Cortex of kidney (tissue), 1 donor: ENCODE data around the gene ADAMTS14.

Experiments
- DNase-seq: peaks from one replicate; lab custom pipeline; 2025; lab: John Stamatoyannopoulos, UW

ADAMTS14 gene

GRCh38 chr10:70773965-70774809 lies 101.9 kb downstream of the ADAMTS14 start:
- no peak for DNase-seq

DNA sequence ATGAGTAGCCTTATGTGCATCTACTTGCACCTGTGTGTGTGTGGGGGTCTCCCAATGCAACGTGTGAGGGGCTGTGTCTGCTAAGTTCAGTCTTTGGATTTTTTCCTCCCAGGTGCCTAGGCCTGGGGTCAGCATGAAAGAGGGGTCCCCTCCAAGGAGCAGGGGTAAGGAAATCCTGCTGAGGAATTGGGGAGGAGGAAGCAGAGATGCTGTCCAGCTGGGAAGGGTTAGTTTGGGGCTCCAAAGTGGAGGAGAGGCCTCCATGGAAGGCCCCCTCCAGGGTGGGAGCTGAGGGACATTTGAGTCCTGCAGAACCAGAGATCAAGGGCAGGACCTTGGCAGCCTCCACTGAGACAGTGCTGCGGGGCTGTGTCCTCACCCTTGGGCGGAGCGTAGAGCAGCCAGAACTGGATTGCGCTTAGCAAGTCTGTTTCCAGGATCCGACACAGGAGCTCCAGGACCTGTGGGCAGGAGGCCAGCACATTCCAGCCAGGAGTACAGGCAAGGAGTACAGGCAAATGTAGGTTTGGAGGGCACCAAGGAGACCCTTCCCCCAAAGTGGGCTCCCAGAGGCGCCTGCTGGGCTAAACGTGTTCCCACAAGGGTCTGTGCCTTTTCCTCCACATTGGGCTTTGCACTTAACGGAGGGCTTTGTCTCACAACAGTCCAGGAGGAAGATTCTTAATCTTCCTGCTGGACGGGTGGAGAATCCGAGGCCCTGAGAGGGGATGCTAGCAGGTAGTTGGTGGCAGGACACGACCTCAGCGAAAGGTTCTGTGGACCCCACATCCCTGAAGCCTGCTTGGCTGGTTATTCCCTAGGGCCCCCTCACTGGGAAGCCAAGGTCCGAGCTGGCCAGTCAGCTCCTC lies 102.7 kb downstream of the ADAMTS14 start:
- DNase-seq, result no peak

DNA sequence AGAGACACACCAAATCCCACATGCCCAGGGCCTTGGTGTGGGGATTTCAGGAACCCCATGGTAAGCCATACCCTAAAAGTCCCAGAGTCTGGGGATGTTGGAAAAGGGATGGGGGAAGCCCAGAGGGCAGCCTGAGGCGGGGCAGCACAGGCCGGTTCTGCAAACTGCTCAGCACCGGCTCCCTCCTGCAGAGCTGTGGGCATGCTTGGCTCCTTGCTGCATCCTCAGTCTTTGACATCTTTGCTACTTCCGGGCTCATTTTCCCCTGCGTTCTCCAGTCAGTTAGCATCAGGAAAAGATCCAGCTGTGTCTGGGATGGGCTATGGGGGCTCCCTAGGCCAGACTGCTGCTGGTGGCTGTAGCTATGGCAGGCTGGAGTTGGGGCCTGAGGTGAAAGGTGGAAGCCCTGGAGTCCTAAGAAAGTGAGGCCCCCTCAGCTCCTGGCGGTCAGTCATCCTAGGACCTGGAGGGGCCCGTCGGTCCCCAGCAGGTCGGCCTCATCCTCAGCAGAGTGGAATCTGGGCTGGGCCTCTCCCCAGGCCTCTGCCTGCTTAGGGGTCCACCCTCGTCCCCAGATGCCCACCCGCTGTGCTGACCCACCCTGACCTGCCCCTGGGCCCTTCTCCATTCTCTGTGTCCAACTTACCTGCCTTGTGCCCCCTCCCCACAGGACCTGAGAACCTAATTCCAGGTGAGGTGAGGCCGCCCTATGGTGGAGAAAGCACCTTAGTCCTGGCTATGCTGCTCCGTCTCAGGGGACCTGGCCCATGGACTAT lies 103.6 kb downstream of the ADAMTS14 start:
- no peak for DNase-seq

DNA sequence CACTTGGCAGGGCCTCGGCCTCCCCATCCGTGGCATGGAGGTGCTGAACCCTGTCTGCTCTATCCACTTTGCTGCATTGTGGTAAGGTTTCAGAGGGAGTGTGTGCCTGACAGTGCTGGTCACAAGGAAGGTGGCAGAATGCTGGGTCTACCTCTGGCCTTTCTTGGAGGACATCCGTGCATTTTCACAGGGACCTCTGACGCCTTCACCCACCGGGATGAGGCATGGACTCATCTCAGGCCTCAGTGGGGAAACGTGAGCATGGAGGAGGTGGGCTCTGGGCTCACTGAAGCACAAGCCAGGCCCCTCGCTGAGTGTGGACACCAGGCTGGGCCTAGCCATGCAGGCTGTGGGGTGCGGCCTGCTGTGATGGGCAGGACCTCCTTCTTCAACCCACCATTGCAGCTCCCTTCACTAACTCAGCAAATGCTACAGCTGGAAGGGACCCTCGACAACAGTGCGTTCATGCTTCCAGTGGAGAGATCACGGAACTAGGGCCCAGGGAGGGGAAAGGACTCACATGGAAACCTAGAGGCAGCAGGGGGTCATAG lies 104.2 kb downstream of the ADAMTS14 start:
- DNase-seq, result no peak

GRCh38 chr10:70777063-70777875 lies 105.0 kb downstream of the ADAMTS14 start:
- DNase-seq, result no peak

DNA sequence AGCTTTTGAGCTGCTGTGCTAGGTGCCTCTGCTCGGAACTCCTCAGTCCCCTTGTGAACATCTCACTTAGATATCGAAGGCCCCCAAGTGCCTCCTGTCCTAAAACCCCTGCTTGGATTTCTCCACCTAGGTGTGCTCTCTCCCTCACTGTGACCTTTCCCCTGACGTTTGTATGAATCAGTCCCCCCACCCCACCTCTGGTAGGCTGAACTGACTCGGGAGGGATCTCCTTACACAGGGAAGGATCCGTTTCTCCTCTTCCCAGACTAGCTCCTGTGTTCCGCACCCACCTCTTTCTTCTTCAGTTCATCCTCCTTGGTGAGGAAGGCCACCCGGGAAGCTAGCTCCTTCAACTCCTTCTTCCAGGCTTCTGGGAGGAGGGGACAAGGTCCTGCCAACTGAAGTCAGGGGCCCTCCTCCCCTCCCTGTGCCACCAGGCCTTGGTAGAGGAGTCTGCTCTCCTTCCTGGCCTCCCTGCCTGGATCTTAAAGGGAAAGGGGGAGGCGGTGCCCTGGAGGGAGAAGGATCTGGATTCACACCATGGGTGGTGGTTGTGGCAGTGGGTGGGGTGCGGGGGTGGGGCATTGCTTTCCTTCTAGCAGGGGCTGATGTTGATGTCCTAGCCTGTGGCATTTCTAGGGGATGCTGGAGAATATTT lies 106.1 kb downstream of the ADAMTS14 start:
- no peak for DNase-seq

GRCh38 chr10:70779088-70779487 lies 106.8 kb downstream of the ADAMTS14 start:
- no peak for DNase-seq

DNA sequence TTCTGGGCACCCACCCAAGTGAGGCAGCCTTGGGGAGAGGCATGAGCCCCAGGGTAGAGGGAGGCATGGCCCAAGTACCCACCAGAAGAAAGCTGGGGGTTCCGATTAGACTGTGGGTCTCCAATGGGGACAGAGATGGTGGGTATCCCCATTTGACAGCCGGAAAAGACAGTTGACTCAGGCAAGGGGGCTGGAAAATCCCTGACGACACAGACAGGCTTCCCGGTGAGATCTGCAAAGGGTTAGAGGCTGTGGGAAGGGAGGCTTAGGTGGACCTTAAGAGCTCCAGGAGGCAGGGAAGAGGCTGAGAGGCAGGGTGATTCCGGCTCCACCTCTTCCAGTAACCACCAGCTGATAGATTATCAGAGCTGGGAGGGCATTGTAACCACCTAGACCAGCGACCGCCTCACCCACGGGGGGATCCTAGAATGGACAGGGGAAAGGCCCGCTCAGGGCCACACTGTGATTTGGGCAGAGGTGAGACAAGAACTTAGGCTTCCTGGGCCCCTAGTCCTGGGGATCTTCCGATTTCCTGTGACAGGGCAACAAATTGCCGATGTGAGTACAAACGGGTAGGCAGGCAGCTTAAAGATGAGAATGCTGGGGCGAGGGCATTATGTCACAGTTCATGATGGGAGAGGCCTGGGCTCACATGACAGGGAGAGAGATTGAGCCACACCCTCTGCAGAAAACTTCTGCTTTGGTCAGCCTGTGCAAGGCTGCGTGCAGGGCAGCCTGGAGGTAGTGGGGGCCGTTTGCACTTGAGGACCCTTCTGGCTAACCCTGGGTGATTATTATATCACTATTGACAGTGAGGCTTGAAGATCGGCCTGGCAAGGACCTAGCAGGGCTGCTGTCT lies 107.4 kb downstream of the ADAMTS14 start:
- no peak for DNase-seq

DNA sequence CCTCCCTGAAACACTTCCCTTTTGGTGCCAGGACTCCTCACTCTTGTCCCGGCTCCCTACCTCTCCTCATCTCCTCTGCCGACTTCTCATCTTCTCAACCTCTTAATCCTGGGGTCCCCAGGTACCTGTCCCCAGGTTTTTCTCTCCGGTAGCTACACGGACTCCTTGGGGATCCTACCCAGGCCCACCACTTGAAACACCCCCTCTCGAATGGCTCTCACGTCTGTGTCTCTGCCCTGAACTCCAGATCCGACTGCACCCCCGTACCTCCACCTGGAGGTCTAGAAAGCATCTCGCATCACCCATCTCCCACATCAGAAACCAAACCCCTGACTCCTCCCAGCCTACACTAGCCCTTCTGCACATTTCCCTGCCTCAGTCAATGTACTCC lies 108.1 kb downstream of the ADAMTS14 start:
- no peak for DNase-seq

- no peak for DNase-seq
Measured at GRCh38 chr10:70780772-70781171, 108.5 kb downstream of the ADAMTS14 start.

DNA sequence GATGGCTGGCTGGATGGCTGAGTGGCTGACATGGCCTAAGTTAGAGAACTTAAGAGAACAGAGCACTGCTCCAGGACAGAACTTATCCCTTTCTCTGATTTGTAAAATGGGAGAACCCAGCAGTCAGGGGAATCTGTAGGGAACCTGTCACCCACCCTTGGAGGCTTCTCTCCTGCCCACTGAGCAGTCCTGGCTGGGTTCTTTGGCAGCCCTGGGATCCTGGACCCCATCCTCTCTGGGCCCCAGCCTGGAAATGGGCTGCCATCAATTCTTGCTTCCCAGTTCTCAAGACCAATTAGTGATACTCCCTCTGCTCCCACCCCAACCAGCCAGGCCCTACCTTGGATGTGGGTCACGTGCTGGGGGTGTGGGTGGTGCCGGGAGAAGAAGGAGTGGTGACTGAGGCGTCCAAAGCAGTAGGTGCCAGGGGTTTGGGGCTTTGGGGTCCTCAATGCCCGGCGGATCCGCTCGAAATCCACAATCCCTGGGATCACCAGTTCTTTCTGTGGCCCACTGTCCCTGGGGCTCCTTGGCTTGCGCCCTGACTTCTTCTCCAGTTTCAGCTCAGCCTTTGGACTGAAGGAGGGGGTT lies 109.2 kb downstream of the ADAMTS14 start:
- no peak for DNase-seq

- DNase-seq, result no peak
Measured at GRCh38 chr10:70782086-70782745, 109.9 kb downstream of the ADAMTS14 start.

DNA sequence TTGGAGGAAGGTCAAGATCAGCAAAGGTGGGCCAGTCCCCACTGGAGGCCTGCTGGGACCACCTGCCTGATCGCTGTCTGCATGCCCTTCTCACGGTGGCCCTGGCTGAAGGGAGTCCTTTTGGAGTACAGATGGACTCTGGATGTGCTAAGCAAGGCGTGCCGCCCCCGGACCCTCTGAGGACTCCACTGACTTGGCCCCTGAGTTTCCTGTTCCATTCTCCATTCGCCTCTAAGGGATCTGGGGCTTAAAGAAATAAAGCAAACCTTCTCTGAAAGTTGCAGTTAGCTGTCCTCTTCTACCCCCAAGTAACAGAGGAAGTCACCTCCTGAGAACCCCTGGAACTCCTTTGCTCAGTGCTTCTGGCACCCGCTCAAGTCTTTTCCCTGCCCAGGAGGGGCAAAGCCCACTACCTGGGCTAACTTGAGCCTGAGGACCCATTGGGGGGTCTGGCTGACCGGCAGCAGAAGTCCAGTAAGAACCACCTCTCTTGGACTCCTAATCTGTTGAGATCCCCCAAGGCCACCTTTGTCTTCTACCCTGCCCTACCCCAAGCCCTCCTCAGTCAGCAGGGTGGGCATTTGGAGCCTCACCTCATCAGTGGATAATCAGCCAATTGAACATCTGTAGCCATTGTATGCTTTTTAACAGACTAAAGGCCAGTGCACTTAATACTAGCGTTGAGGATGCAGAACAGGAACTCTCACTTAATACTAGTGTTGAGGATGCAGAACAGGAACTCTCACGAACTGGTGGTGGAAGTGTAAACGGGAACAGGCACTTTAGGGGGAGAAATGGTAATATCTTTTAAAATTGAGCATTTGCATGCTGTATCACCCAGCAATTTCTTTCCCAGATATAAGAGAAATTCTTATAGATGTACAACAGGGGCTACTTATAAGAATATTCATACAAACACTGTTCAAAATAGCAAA lies 110.7 kb downstream of the ADAMTS14 start:
- no peak for DNase-seq

DNA sequence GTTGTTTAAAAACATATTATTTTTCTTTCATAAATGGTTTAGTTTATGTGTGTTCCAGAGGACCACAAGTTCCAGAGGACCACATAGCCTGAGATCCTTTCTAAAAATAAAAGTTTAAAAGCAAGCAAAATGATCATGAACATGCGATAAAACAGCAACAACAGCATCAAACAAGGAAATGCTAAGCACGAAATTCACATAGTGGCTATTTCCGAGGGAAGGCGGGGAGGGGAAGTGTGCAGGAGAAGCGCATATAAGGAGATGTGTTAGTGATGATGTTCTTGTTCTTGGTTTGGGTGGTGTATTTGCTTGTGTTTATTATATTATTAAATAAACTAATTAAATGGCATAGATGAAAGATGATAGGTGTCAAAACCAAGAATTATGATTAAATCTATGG lies 111.7 kb downstream of the ADAMTS14 start:
- DNase-seq, result no peak

DNA sequence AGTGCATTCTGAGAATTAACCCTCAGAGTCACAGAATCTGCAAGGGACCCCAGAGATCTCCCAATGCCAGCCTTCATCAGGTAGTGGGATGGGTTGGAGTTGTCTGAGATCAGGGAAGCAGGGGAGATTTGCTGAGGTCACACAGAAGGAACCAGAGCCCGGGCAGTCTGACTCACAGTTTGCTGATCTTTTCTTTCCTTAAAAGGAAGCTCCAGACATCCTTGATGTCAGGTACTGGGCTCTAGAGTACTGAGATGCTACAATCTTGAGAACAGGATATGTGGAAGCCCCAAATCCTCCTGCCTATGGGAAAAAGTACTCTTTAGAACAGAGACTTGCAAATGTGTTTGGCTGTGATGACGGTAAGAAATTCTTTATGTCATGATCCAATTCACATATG lies 112.2 kb downstream of the ADAMTS14 start:
- no peak for DNase-seq

- DNase-seq, result no peak
Measured at GRCh38 chr10:70785190-70785589, 112.9 kb downstream of the ADAMTS14 start, which contains the start of gene TBATA. Gene TBATA (minus strand): TSS chr10:70785377. CDS start chr10:70783379, 1,998 bp downstream.

DNA sequence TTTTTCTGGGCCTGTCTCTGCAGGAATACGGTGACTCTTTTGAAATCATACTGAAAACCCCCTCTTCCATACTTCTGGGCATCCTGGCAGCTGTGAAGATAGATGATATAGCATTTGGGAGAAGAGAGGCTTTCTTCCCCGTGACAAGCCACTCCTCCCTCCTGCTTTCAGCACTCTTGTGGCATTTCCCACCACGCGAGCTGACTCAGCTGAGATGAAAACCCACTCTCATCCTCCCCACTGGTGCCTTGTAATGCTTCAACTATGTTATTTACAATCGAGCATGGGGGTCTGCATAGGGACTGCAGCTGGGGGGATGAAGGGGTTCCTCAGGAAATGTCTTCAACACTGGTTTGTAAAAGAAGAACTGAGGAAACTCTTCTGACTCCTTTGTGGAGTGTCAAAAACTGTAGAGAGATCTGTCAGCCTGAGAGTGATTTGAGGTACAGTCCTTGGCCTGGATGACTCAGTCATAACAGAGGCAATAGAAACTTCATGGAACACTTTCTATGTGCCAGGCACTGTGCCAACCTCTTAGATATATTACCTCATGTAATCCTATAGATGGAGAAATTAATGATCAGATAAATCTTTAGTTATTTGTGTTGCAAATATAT lies 114.6 kb downstream of the ADAMTS14 start:
- no peak for DNase-seq
